ENCODE results near the gene FBXO2.

Gene FBXO2

GRCh38 chr1:11661103-11661502, 6.9 kb upstream of the FBXO2 start:
- DNase-seq (ENCODE audit: low read depth, low spot score) = no peak
- CTCF ChIA-PET = interaction anchor here (3.8 to 5.6 kb wide), 2 partner anchors 12 to 59 kb away, joined by 24 to 64 read pairs; no protein-coding TSS in a partner anchor
- TF ChIP-seq, protein P1, sequence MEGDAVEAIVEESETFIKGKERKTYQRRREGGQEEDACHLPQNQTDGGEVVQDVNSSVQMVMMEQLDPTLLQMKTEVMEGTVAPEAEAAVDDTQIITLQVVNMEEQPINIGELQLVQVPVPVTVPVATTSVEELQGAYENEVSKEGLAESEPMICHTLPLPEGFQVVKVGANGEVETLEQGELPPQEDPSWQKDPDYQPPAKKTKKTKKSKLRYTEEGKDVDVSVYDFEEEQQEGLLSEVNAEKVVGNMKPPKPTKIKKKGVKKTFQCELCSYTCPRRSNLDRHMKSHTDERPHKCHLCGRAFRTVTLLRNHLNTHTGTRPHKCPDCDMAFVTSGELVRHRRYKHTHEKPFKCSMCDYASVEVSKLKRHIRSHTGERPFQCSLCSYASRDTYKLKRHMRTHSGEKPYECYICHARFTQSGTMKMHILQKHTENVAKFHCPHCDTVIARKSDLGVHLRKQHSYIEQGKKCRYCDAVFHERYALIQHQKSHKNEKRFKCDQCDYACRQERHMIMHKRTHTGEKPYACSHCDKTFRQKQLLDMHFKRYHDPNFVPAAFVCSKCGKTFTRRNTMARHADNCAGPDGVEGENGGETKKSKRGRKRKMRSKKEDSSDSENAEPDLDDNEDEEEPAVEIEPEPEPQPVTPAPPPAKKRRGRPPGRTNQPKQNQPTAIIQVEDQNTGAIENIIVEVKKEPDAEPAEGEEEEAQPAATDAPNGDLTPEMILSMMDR (IDR thresholded peaks at IDR 0.05; ENCODE audit: insufficient read depth, low read length, missing control alignments) = no peak
- POLR2A ChIA-PET = no interaction called here
- H3K4me3 ChIP-seq (ENCODE audit: low read depth, low read length) = no peak overlapping the region

DNA sequence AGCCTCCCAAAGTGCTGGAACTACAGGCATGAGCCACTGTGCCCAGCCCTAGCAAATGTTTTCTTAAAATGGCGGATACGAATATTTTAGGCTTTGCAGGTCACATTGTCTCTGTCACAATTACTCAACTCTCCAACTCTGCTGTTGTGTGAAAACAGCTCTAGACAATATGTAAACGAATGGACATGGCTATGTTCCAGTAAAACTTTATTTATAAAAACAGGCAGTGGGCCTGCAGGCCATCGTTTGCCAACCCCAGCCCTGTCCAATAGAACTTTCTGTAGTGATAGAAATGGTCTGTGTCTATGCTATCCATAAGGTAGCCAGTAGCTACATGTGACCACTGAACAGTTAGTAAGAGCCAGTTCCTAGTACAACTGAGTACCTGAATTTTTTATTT, 5.5 kb upstream of the FBXO2 start:
- ChIA-PET POLR2A (interaction anchor here (0.6 kb wide), 1 partner anchor 426 kb away, joined by 3 read pairs; no protein-coding TSS in a partner anchor), CTCF (interaction anchor here (1.4 to 5.6 kb wide), 5 partner anchors 11 to 622 kb away, joined by 3 to 64 read pairs (median 9); no protein-coding TSS in a partner anchor)
- TF ChIP-seq, protein P1 (IDR thresholded peaks at IDR 0.05; ENCODE audit: insufficient read depth, low read length, missing control alignments) = no peak
- DNase-seq (ENCODE audit: low read depth, low spot score) = no peak
- no peak overlapping the region for H3K4me3 ChIP-seq (ENCODE audit: low read depth, low read length)

DNA sequence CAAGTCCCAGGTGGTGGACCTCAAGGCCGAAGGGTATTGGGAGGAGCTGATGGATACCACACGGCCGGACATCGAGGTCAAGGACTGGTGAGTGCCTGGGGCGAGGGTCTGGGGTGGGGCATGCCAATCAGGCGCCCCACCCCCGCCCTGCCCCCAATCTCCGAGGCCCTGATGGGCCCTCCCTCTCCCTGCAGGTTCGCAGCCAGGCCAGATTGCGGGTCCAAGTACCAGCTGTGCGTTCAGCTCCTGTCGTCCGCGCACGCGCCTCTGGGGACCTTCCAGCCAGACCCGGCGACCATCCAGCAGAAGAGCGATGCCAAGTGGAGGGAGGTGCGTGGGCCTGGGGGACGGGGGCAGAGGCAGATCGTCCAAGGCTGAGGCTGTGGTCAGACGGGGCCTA, 4.3 kb upstream of the FBXO2 start:
- TF ChIP-seq, protein P1 (IDR thresholded peaks at IDR 0.05; ENCODE audit: insufficient read depth, low read length, missing control alignments) = no peak
- no peak for DNase-seq (ENCODE audit: low read depth, low spot score)
- ChIA-PET POLR2A (no interaction called here), CTCF (interaction anchor here (1.4 to 3.8 kb wide), 4 partner anchors 10 to 621 kb away, joined by 3 to 24 read pairs (median 8); no protein-coding TSS in a partner anchor)
- H3K4me3 ChIP-seq (ENCODE audit: low read depth, low read length) = no peak overlapping the region

GRCh38 chr1:11657654-11658053, 3.4 kb upstream of the FBXO2 start:
- ChIA-PET CTCF (interaction anchor here (1.0 to 2.5 kb wide), 3 partner anchors 12 to 620 kb away, joined by 4 to 9 read pairs (median 5); no protein-coding TSS in a partner anchor), POLR2A (no interaction called here)
- H3K4me3 ChIP-seq (ENCODE audit: low read depth, low read length) = no peak overlapping the region
- TF ChIP-seq, protein P1 (IDR thresholded peaks at IDR 0.05; ENCODE audit: insufficient read depth, low read length, missing control alignments) = no peak
- no peak for DNase-seq (ENCODE audit: low read depth, low spot score)

DNA sequence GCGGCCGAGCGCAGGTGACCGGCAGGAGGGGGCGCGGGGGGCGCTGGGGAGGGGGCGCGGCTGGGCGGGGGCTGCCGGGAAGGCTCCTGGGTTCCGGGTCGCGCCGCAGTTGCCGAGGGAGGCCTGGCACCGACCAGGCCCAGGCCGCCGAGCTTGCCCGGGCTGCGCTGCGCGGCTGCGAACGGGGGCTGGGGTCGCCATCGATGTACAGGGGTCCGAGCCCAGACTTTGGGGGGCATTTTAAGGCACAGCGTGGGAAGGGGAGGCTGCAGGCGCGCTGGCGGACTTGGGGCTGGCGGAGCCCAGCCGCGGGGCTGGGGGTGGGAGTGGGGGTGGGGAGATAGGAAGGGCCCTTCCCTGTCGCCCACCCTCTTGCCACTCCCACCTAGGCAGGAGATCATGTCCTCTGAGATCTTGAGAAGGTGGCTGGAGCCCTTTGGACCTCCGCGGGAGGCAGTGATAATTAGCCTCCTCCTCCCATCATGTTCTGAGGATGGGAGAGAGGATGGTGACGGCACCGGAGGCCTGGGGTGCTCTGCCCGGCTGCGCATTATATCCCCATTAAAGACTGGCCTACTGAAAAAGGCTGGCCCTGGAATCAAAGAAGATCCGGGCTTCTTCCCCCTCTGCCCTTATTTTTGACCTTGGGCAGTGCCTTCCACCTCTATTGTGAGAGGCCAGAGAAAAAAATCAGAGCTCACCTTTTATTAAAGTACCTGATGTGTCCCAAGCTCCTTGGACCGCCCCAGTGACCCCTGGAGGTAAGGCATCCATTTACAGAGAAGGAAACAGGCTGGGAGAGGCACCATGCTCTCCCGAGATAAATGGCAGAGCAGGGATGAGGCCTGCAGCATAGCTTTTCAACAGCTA, 945 bp upstream of the FBXO2 start:
- ChIA-PET POLR2A (interaction anchor here (1.3 kb wide), 1 partner anchor 9 kb away, joined by 7 read pairs; the partner anchor contains the start of gene FBXO6), CTCF (interaction anchor here (0.7 to 4.7 kb wide), 6 partner anchors 9 to 616 kb away, joined by 3 to 28 read pairs (median 8); partner anchors contain the start of gene FBXO6)
- DNase-seq (ENCODE audit: low read depth, low spot score) = no peak
- H3K4me3 ChIP-seq (ENCODE audit: low read depth, low read length) = peak overlapping the region; percentile 64
- TF ChIP-seq, protein P1 (IDR thresholded peaks at IDR 0.05; ENCODE audit: insufficient read depth, low read length, missing control alignments) = no peak

DNA sequence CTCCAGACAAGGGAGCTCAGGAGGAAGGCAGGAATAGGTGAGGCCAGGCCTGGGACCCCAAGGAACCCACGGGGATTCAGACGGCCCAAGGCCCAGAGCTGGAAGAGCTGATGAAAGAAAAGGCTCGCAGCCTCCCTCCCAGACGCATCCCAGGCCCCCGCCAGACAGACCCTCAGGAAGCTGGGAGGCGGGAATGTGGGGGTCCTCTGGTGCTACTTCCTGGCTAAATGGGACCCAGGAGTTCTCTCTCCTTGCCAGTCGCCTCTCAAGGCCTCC, 430 bp downstream of the FBXO2 start:
- TF ChIP-seq, protein P1 (IDR thresholded peaks at IDR 0.05; ENCODE audit: insufficient read depth, low read length, missing control alignments) = no peak
- POLR2A ChIA-PET = no interaction called here
- CTCF ChIA-PET = interaction anchor here (0.9 to 22.2 kb wide), 9 partner anchors 8 to 617 kb away, joined by 3 to 456 read pairs (median 28); partner anchors contain the start of gene FBXO6
- peak overlapping the region; percentile 64 for H3K4me3 ChIP-seq (ENCODE audit: low read depth, low read length)
- DNase-seq (ENCODE audit: low read depth, low spot score) = no peak

Data from AG04449 (cell line).